ENCODE measurements around the gene KNDC1. TPM values are rescaled to one million over a fixed set of nuclear protein-coding genes. Genes with fewer than 3 reads are reported as not detected.

KNDC1 gene
- total RNA-seq, 1 experiment from 2014 or later: 15.7 TPM

DNA sequence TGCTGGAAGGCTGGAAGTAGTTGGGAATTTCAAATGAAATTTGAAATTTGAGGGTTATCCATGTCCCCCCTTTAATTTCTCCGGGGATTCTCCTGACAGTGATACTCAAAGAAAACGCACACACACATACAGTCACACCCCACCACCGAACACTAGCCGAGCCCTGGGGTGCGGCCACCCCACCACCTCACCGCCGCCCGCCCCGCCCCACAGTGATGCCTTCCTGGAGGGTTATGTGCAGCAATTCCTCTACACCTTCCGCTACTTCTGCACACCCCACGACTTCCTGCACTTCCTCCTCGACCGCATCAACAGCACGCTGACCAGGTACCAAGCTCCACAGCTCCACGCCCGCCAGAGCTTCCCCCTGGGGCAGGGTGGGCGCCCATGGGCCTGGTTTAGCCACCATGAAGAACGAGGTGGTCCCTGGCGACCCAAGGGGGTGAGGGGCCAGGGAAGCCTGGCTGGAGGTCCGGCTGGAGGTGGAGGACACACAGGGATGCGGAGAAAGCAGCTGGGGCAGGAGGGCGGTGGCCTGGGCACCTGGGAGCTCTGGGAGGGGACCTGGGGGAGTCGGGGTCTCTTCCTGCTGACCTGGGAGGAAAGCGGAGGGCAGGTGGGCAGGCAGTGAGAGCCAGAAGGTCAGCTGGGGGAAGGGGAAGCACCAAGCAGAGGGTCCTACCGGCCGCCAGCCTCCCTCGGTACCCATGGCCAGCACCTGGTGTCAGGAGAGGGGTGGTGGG is 50.5 kb downstream of the KNDC1 start:
- no peak overlapping the region for H3K4me2 ChIP-seq (ENCODE audit: insufficient read depth, insufficient read length, low read length)
- H3K14ac ChIP-seq (ENCODE audit: insufficient read depth, low read length): no peak overlapping the region; the same call in 1 of the 2 replicates
- no peaks in the 10 kb centered on the region for H3K23me2 ChIP-seq (ENCODE audit: insufficient read length, low read depth, low read length, poor library complexity, severe bottlenecking)
- no peak overlapping the region for H4K91ac ChIP-seq (ENCODE audit: insufficient read length, low read depth, low read length)
- H3K4me1 ChIP-seq (ENCODE audit: insufficient read depth, low read length): no peaks in the 10 kb centered on the region
- TF ChIP-seq, protein P1, sequence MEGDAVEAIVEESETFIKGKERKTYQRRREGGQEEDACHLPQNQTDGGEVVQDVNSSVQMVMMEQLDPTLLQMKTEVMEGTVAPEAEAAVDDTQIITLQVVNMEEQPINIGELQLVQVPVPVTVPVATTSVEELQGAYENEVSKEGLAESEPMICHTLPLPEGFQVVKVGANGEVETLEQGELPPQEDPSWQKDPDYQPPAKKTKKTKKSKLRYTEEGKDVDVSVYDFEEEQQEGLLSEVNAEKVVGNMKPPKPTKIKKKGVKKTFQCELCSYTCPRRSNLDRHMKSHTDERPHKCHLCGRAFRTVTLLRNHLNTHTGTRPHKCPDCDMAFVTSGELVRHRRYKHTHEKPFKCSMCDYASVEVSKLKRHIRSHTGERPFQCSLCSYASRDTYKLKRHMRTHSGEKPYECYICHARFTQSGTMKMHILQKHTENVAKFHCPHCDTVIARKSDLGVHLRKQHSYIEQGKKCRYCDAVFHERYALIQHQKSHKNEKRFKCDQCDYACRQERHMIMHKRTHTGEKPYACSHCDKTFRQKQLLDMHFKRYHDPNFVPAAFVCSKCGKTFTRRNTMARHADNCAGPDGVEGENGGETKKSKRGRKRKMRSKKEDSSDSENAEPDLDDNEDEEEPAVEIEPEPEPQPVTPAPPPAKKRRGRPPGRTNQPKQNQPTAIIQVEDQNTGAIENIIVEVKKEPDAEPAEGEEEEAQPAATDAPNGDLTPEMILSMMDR (conservative IDR thresholded peaks at IDR 0.05): no peak
- H3K56ac ChIP-seq (ENCODE audit: insufficient read length, low read depth, low read length): no peak overlapping the region
- H3K4me3 Mint-ChIP-seq: no peak overlapping the region
- H3K79me1 ChIP-seq (ENCODE audit: insufficient read depth, low read depth, low read length, poor library complexity, severe bottlenecking): no peaks in the 10 kb centered on the region
- no peak overlapping the region for H3K23ac ChIP-seq (ENCODE audit: insufficient read length, low read depth, low read length)
- no peak overlapping the region for H2BK5ac ChIP-seq (ENCODE audit: insufficient read length, low read length)
- H3K27me3 Mint-ChIP-seq (ENCODE audit: low read depth): no peaks in the 10 kb centered on the region; the same call in 1 of the 2 replicates
- H3K4ac ChIP-seq (ENCODE audit: low read depth, low read length): no peak overlapping the region
- no peak overlapping the region; a peak in 1 of 7 replicates for H3K27ac Mint-ChIP-seq
- H2BK15ac ChIP-seq (ENCODE audit: low read depth, low read length): no peak overlapping the region
- H3K27ac ChIP-seq (ENCODE audit: insufficient read length, low read depth, low read length): no peak overlapping the region
- no peak overlapping the region for H4K8ac ChIP-seq (replicated peaks; ENCODE audit: insufficient read length, low read depth, low read length)
- no peak overlapping the region for H2AK5ac ChIP-seq (ENCODE audit: insufficient read length, low read length)
- no peaks in the 10 kb centered on the region for H3K79me2 ChIP-seq (ENCODE audit: insufficient read depth, low read length)
- no CpG with 5 or more reads among the region's 27 CpGs for whole genome bisulfite sequencing (ENCODE audit: extremely low coverage, insufficient read length, low lambda C conversion rate)
- no peak overlapping the region for H2BK120ac ChIP-seq (ENCODE audit: low read depth, low read length, poor library complexity, severe bottlenecking)
- no peak for DNase-seq
- H2AFZ ChIP-seq (ENCODE audit: low read length): no peak overlapping the region
- H4K20me1 ChIP-seq (ENCODE audit: control insufficient read depth, insufficient read depth, insufficient read length): no peaks in the 10 kb centered on the region
- no peaks in the 10 kb centered on the region for H3K9me3 Mint-ChIP-seq
- no peak overlapping the region for H2BK20ac ChIP-seq (ENCODE audit: low read depth, low read length, poor library complexity, severe bottlenecking)
- H3K36me3 Mint-ChIP-seq (ENCODE audit: insufficient read depth in 1 of 3, low read depth in 3 of 3): peaks cover 0 to 6% (median 4%) of the 10 kb centered on the region in 3 experiments; a peak in 4 of 7 replicates
- no peak overlapping the region for H2BK12ac ChIP-seq (ENCODE audit: insufficient read length, low read depth, low read length)
- H3K18ac ChIP-seq (ENCODE audit: insufficient read length, low read depth, low read length): no peak overlapping the region
- H3K9me3 ChIP-seq (ENCODE audit: control insufficient read depth, low read depth, low read length): no peaks in the 10 kb centered on the region
- no peak overlapping the region for H3T11ph ChIP-seq (ENCODE audit: low read length)
- H3K27me3 ChIP-seq (ENCODE audit: insufficient read depth, low read length): no peaks in the 10 kb centered on the region
- H3K9ac ChIP-seq (ENCODE audit: extremely low read depth, insufficient read length, low read length): no peak overlapping the region
- no peaks in the 10 kb centered on the region for H3K4me1 Mint-ChIP-seq
- no peak overlapping the region for H4K5ac ChIP-seq (ENCODE audit: insufficient read length, low read depth, low read length)

All from H9 (cell line).